ENCODE data around the gene DDR1.
"Not testable (repeated sequence)": the region's sequence is repeated elsewhere in the genome, so short reads cannot be mapped to it uniquely, and the experiment has no call there.

The DDR1 gene

GRCh38 chr6:30914076-30914853, 29.9 kb downstream of the DDR1 start, which contains the start of gene VARS2:
VARS2 (plus strand) TSS chr6:30914238; CDS start chr6:30914837, 599 bp downstream.
- peak within 1 kb of the TSS; percentile 93 for H3K27ac ChIP-seq (ENCODE audit: low read length)
- H3K36me3 ChIP-seq (ENCODE audit: control insufficient read depth in 1 of 2, insufficient read depth in 2 of 2, low read length in 2 of 2), result peaks cover 37 to 43% of the 10 kb centered on the region in 2 donors
- no peaks in the 10 kb centered on the region for H3K9me3 ChIP-seq (ENCODE audit: control insufficient read depth in 1 of 2, low read length in 2 of 2)
- H3K4me1 ChIP-seq (ENCODE audit: control insufficient read depth in 1 of 2, insufficient read depth in 2 of 2, low read length in 2 of 2), result peaks cover 15 to 22% of the 10 kb centered on the region in 2 donors
- H3K27me3 ChIP-seq (ENCODE audit: low read depth, low read length), result no peaks in the 10 kb centered on the region
- H3K4me3 ChIP-seq (ENCODE audit: low read depth in 1 of 2, low read length in 2 of 2), result peak within 1 kb of the TSS; percentile 75 to 80

DNA sequence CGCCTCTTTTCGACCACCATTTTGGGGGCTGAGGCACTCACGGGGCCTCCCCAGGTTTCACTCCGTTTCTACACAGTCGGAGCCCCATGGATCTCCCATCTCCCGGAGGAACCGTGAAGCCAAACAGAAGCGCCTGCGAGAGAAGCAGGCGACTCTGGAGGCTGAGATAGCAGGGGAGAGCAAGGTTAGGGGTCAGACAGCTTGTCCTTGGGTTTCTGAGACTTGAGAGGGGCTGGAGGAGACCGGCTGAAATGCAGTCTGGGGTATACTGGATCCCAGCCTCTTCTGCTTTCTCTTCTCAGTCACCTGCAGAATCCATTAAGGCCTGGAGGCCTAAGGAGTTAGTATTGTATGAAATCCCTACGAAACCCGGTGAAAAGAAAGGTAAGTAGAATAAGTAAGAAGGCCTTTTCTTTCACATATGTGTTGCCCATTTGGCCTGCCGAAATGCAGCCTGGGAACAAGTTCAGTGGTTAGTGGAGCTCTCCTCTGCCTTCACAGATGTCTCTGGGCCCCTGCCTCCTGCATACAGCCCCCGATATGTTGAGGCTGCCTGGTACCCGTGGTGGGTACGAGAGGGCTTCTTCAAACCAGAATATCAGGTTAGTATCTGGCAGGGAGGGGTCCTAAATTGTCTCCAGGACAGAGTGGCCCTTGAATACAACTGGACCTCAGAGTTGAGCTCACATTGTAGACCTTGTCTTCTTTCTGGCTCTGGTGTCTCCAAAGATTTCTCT, 30.7 kb downstream of the DDR1 start:
- H3K27ac ChIP-seq (ENCODE audit: low read length), result peak overlapping the region; percentile 93
- peak overlapping the region; percentile 75 to 80 for H3K4me3 ChIP-seq (ENCODE audit: low read depth in 1 of 2, low read length in 2 of 2)
- no peaks in the 10 kb centered on the region for H3K9me3 ChIP-seq (ENCODE audit: control insufficient read depth in 1 of 2, low read length in 2 of 2)
- H3K4me1 ChIP-seq (ENCODE audit: control insufficient read depth in 1 of 2, insufficient read depth in 2 of 2, low read length in 2 of 2), result peaks cover 15 to 20% of the 10 kb centered on the region in 2 donors
- no peaks in the 10 kb centered on the region for H3K27me3 ChIP-seq (ENCODE audit: low read depth, low read length)
- peaks cover 38 to 46% of the 10 kb centered on the region in 2 donors for H3K36me3 ChIP-seq (ENCODE audit: control insufficient read depth in 1 of 2, insufficient read depth in 2 of 2, low read length in 2 of 2)

GRCh38 chr6:30915591-30915946, 31.2 kb downstream of the DDR1 start:
- no peak overlapping the region for H3K27ac ChIP-seq (ENCODE audit: low read length)
- peaks cover 15 to 20% of the 10 kb centered on the region in 2 donors for H3K4me1 ChIP-seq (ENCODE audit: control insufficient read depth in 1 of 2, insufficient read depth in 2 of 2, low read length in 2 of 2)
- peaks cover 43 to 47% of the 10 kb centered on the region in 2 donors for H3K36me3 ChIP-seq (ENCODE audit: control insufficient read depth in 1 of 2, insufficient read depth in 2 of 2, low read length in 2 of 2)
- no peaks in the 10 kb centered on the region for H3K9me3 ChIP-seq (ENCODE audit: control insufficient read depth in 1 of 2, low read length in 2 of 2)
- no peak overlapping the region for H3K4me3 ChIP-seq (ENCODE audit: low read depth in 1 of 2, low read length in 2 of 2)
- no peaks in the 10 kb centered on the region for H3K27me3 ChIP-seq (ENCODE audit: low read depth, low read length)

DNA sequence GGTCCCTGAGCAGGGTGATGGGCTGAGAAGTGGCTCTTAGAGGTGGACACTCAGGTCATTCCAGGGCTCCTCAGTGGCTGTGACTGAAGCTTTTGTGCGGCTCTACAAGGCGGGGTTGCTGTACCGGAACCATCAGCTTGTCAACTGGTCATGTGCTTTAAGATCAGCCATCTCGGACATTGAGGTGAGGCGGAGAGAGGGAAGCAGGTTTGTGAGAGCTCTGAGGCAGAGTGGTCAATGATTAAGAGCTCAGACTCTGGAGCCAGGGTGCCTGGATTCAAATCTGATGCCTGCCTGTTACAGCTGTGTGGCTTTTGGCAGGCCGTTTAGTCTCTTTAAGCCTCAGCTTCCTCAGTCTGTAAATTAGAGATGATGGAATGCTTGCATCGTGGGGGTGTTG, 32.7 kb downstream of the DDR1 start:
- Histone ChIP-seq H3K27ac (ENCODE audit: low read length) (no peak overlapping the region), H3K4me3 (ENCODE audit: low read depth in 1 of 2, low read length in 2 of 2) (no peak overlapping the region), H3K9me3 (ENCODE audit: control insufficient read depth in 1 of 2, low read length in 2 of 2) (no peaks in the 10 kb centered on the region), H3K27me3 (ENCODE audit: low read depth, low read length) (no peaks in the 10 kb centered on the region), H3K36me3 (ENCODE audit: control insufficient read depth in 1 of 2, insufficient read depth in 2 of 2, low read length in 2 of 2) (peaks cover 39 to 47% of the 10 kb centered on the region in 2 donors), H3K4me1 (ENCODE audit: control insufficient read depth in 1 of 2, insufficient read depth in 2 of 2, low read length in 2 of 2) (peaks cover 15 to 20% of the 10 kb centered on the region in 2 donors)

GRCh38 chr6:30917487-30917886, 33.2 kb downstream of the DDR1 start:
- H3K9me3 ChIP-seq (ENCODE audit: control insufficient read depth in 1 of 2, low read length in 2 of 2), result no peaks in the 10 kb centered on the region
- H3K4me3 ChIP-seq (ENCODE audit: low read depth in 1 of 2, low read length in 2 of 2), result no peak overlapping the region
- H3K36me3 ChIP-seq (ENCODE audit: control insufficient read depth in 1 of 2, insufficient read depth in 2 of 2, low read length in 2 of 2), result peaks cover 36 to 47% of the 10 kb centered on the region in 2 donors
- no peak overlapping the region for H3K27ac ChIP-seq (ENCODE audit: low read length)
- H3K4me1 ChIP-seq (ENCODE audit: control insufficient read depth in 1 of 2, insufficient read depth in 2 of 2, low read length in 2 of 2), result peaks cover 15 to 20% of the 10 kb centered on the region in 2 donors
- no peaks in the 10 kb centered on the region for H3K27me3 ChIP-seq (ENCODE audit: low read depth, low read length)

DNA sequence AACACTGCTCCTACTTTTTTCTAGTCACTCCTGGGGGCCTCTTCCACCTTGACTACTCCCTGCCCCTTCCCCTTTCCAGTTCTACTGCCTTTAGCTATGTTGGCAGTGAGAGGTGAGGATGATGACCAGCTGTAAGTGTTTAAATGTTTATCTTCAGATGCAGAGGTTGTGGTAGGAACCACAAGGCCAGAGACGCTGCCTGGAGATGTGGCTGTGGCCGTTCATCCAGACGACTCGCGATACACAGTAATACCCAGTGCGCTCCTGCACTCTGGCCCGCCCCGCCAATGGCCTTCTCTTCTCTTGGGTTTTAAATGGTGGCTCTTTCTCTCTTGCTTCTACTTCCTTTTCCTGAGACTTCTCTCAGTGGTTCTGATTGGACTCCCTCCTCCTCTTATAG, 34.4 kb downstream of the DDR1 start:
- Histone ChIP-seq H3K27ac (ENCODE audit: low read length) (no peak overlapping the region), H3K9me3 (ENCODE audit: control insufficient read depth in 1 of 2, low read length in 2 of 2) (no peaks in the 10 kb centered on the region), H3K27me3 (ENCODE audit: low read depth, low read length) (no peaks in the 10 kb centered on the region), H3K36me3 (ENCODE audit: control insufficient read depth in 1 of 2, insufficient read depth in 2 of 2, low read length in 2 of 2) (peaks cover 46 to 59% of the 10 kb centered on the region in 2 donors), H3K4me3 (ENCODE audit: low read depth in 1 of 2, low read length in 2 of 2) (no peak overlapping the region), H3K4me1 (ENCODE audit: control insufficient read depth in 1 of 2, insufficient read depth in 2 of 2, low read length in 2 of 2) (peaks cover 13 to 20% of the 10 kb centered on the region in 2 donors)

DNA sequence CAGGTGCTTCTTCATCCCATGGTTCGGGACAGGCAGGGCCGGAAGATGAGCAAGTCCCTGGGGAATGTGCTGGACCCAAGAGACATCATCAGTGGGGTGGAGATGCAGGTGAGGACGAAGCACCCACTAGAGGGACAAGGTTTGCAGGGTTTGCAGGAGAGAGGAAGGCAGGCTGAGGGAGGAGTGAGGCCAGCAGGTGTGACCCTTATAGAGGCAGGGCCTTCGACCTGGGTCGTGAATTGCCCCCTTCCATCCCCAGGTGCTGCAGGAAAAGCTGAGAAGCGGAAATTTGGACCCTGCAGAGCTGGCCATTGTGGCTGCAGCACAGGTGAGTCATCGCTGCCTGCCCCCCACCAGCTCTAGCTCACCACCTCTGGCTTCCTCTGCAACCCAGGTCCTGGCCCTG, 38.1 kb downstream of the DDR1 start:
- Histone ChIP-seq H3K9me3 (ENCODE audit: control insufficient read depth in 1 of 2, low read length in 2 of 2) (no peaks in the 10 kb centered on the region), H3K4me3 (ENCODE audit: low read depth in 1 of 2, low read length in 2 of 2) (no peak overlapping the region), H3K27ac (ENCODE audit: low read length) (no peak overlapping the region), H3K4me1 (ENCODE audit: control insufficient read depth in 1 of 2, insufficient read depth in 2 of 2, low read length in 2 of 2) (no peaks in the 10 kb centered on the region), H3K36me3 (ENCODE audit: control insufficient read depth in 1 of 2, insufficient read depth in 2 of 2, low read length in 2 of 2) (peaks cover 50 to 77% of the 10 kb centered on the region in 2 donors), H3K27me3 (ENCODE audit: low read depth, low read length) (no peaks in the 10 kb centered on the region)

DNA sequence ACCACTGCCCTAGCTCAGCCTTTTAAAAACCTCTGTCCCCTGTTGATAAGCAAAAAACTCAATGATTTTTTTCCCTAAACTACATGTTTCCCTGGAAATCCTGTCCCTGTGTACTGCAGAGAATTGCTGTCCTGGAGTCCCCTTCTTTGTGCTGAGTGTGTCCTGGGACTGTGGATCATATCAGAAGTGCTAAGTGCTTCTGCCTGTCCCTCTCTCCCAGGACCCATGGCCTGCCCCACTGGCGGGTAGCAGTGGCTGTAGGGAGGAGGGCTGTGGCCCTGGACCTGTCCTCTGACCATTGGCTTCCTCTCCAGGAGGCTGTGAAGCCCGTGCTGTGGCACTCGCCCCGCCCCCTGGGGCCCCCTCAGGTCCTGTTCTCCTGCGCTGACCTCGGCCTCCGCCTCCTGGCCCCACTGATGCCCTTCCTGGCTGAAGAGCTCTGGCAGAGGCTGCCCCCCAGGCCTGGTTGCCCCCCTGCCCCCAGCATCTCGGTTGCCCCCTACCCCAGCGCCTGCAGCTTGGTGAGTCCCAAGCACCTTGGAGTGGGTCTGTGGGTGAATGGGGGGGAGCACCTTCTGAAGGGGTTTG, 39.8 kb downstream of the DDR1 start:
- H3K36me3 ChIP-seq (ENCODE audit: control insufficient read depth in 1 of 2, insufficient read depth in 2 of 2, low read length in 2 of 2), result peaks cover 41 to 72% of the 10 kb centered on the region in 2 donors
- not testable (repeated sequence) for H3K4me1 ChIP-seq (ENCODE audit: control insufficient read depth in 1 of 2, insufficient read depth in 2 of 2, low read length in 2 of 2); H3K27me3 ChIP-seq (ENCODE audit: low read depth, low read length); H3K4me3 ChIP-seq (ENCODE audit: low read depth in 1 of 2, low read length in 2 of 2); H3K9me3 ChIP-seq (ENCODE audit: control insufficient read depth in 1 of 2, low read length in 2 of 2); H3K27ac ChIP-seq (ENCODE audit: low read length)

DNA sequence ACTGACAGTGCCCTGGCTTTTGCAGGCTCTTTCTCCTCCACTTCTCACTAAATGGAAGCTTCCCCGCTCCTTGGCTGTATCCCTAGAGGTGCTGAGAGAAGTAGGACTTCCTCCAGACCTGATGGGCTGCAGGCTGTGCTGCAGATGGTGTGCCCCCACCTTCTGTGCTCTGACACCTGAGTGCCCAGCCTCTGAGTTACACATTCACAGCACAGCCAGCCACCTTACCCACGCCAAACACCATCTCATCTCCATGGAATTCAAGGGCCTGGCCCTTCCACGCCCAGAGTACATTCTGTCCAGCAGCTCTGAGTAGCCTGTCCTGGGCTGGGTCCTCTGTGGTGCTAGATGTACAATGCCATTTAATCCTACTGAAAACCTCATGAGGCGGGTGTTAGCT, 42.3 kb downstream of the DDR1 start:
- Histone ChIP-seq H3K27me3 (ENCODE audit: low read depth, low read length) (no peaks in the 10 kb centered on the region), H3K4me1 (ENCODE audit: control insufficient read depth in 1 of 2, insufficient read depth in 2 of 2, low read length in 2 of 2) (no peaks in the 10 kb centered on the region), H3K36me3 (ENCODE audit: control insufficient read depth in 1 of 2, insufficient read depth in 2 of 2, low read length in 2 of 2) (peaks cover 21 to 48% of the 10 kb centered on the region in 2 donors), H3K4me3 (ENCODE audit: low read depth in 1 of 2, low read length in 2 of 2) (no peak overlapping the region), H3K27ac (ENCODE audit: low read length) (no peak overlapping the region), H3K9me3 (ENCODE audit: control insufficient read depth in 1 of 2, low read length in 2 of 2) (peaks cover 0 to 10% of the 10 kb centered on the region in 2 donors)

- not testable (repeated sequence) for H3K27ac ChIP-seq (ENCODE audit: low read length); H3K4me1 ChIP-seq (ENCODE audit: control insufficient read depth in 1 of 2, insufficient read depth in 2 of 2, low read length in 2 of 2); H3K27me3 ChIP-seq (ENCODE audit: low read depth, low read length); H3K4me3 ChIP-seq (ENCODE audit: low read depth in 1 of 2, low read length in 2 of 2); H3K9me3 ChIP-seq (ENCODE audit: control insufficient read depth in 1 of 2, low read length in 2 of 2)
- H3K36me3 ChIP-seq (ENCODE audit: control insufficient read depth in 1 of 2, insufficient read depth in 2 of 2, low read length in 2 of 2), result peaks cover 21 to 43% of the 10 kb centered on the region in 2 donors
These were observed 42.8 kb downstream of the DDR1 start for GRCh38 chr6:30927080-30927479.

GRCh38 chr6:30928677-30929076, 44.4 kb downstream of the DDR1 start:
- Histone ChIP-seq H3K27me3 (ENCODE audit: low read depth, low read length) (no peaks in the 10 kb centered on the region), H3K9me3 (ENCODE audit: control insufficient read depth in 1 of 2, low read length in 2 of 2) (peaks cover 0 to 10% of the 10 kb centered on the region in 2 donors), H3K4me1 (ENCODE audit: control insufficient read depth in 1 of 2, insufficient read depth in 2 of 2, low read length in 2 of 2) (no peaks in the 10 kb centered on the region), H3K36me3 (ENCODE audit: control insufficient read depth in 1 of 2, insufficient read depth in 2 of 2, low read length in 2 of 2) (peaks cover 11 to 27% of the 10 kb centered on the region in 2 donors), H3K4me3 (ENCODE audit: low read depth in 1 of 2, low read length in 2 of 2) (peak overlapping the region in 1 of 2 donors; percentile 21), H3K27ac (ENCODE audit: low read length) (no peak overlapping the region)

All from muscle layer of duodenum (tissue), 2 donors.